Measurements from ENCODE around the gene KDM6B.

The KDM6B gene

GRCh38 chr17:7824021-7824924 is 9.7 kb upstream of the KDM6B start:
- DNase-seq = no peak

- DNase-seq = no peak
Measured at GRCh38 chr17:7825206-7825990, 8.6 kb upstream of the KDM6B start.

- DNase-seq = no peak
Measured at GRCh38 chr17:7830616-7831015, 3.4 kb upstream of the KDM6B start.

- no peak for DNase-seq
Measured at GRCh38 chr17:7831233-7831632, 2.8 kb upstream of the KDM6B start.

- no peak for DNase-seq
Measured at GRCh38 chr17:7832431-7832830, 1.6 kb upstream of the KDM6B start.

- no peak for DNase-seq
Measured at GRCh38 chr17:7833011-7833794, 814 bp upstream of the KDM6B start.

- DNase-seq = no peak
Measured at GRCh38 chr17:7834542-7834956, 532 bp downstream of the KDM6B start.

GRCh38 chr17:7834957-7835813 is 1.2 kb downstream of the KDM6B start:
- DNase-seq = peak; percentile 92

GRCh38 chr17:7835814-7836595 is 2.0 kb downstream of the KDM6B start:
- peak; percentile 67 for DNase-seq

GRCh38 chr17:7836596-7837407 is 2.8 kb downstream of the KDM6B start:
- DNase-seq = peak; percentile 97

- peak; percentile 52 for DNase-seq
Measured at GRCh38 chr17:7837408-7838088, 3.5 kb downstream of the KDM6B start.

- DNase-seq = peak; percentile 59
Measured at GRCh38 chr17:7838090-7839075, 4.4 kb downstream of the KDM6B start.

GRCh38 chr17:7839190-7839875 is 5.3 kb downstream of the KDM6B start:
- no peak for DNase-seq

- DNase-seq = peak; percentile 10
Measured at GRCh38 chr17:7839876-7840261, 5.9 kb downstream of the KDM6B start.

- no peak for DNase-seq
Measured at GRCh38 chr17:7840441-7840840, 6.4 kb downstream of the KDM6B start.

GRCh38 chr17:7840875-7841274 is 6.9 kb downstream of the KDM6B start:
- DNase-seq = no peak

GRCh38 chr17:7841396-7841914 is 7.4 kb downstream of the KDM6B start:
- peak; percentile 43 for DNase-seq

All from NCI-H510A treated with DMSO at 0.1 percent for 48 hours (cell line).